HCT116 (cell line): ENCODE results near the gene OR9Q1. TPM values are rescaled to one million over a fixed set of nuclear protein-coding genes. Genes with fewer than 3 reads are reported as not detected.

Experiments
- ATAC-seq: fragments of 200-7000 bp; cut with Tn5 transposase; 2 replicates; pipeline ENCODE4 v1.9.1; 2020; ENCODE audit warnings: mild to moderate bottlenecking, moderate library complexity
- BruUV-seq: library from RNA; stranded (reverse); fragments of 400-500 nt; replicated peaks from 2 replicates; lab custom pipeline; 2021; lab: Mats Ljungman, UMichigan
- CTCF ChIA-PET: fragments of 300-600 bp; sonication (Branson Sonifier 250); formaldehyde crosslinking; loops from one replicate; lab custom pipeline; 2021; ENCODE audit warnings: antibody characterized with exemption; lab: Charles Lee
- POLR2A ChIA-PET: fragments of 300-600, 350-600 bp; sonication (Branson Sonifier 250); formaldehyde crosslinking; loops from one replicate; lab custom pipeline; 2021; ENCODE audit warnings: antibody characterized with exemption; lab: Charles Lee
- RAD21 ChIA-PET, 2 experiments: fragments of 300-600 bp; sonication (Branson Sonifier 250); formaldehyde crosslinking; loops; one replicate each; lab custom pipeline; 2023; ENCODE audit warnings: low total read pairs in 2 of 2; ENCODE audit not compliant: uncharacterized antibody in 2 of 2, unreplicated experiment in 2 of 2, low non-redundant PET in 1 of 2; lab: Charles Lee
- DNase-seq: peaks from one replicate; pipeline ENCODE4 v3.0.0-alpha.2; 2010; ENCODE audit warnings: low read depth, low spot score
- H2AFZ ChIP-seq: fragments of 200-600 bp; shearing (Covaris generic), sonication (generic); 2 replicates; pipeline ENCODE4 v1.6.1; 2017; ENCODE audit warnings: low read depth, mixed run types, mixed read lengths, antibody characterized with exemption, low read length; ENCODE audit not compliant: poor library complexity, severe bottlenecking
- H3K27ac ChIP-seq: 2 replicates; pipeline ENCODE4 v1.5.1; 2012; ENCODE audit warnings: low read depth, low read length
- H3K27me3 ChIP-seq: fragments of 200-600 bp; sonication (generic); 2 replicates; pipeline ENCODE4 v1.6.1; 2016; ENCODE audit warnings: mixed run types, low read length, mixed read lengths; ENCODE audit not compliant: insufficient read depth
- H3K36me3 ChIP-seq, 2 experiments: fragments of 200-500 bp in 1 of 2; fragments of 200-600 bp in 1 of 2; sonication (Bioruptor generic) in 1 of 2; sonication (generic) in 1 of 2; 2 replicates each; pipeline versions ENCODE4 v1.5.1 to v1.6.1; 2014 to 2016; ENCODE audit warnings: low read length in 2 of 2, inconsistent platforms in 1 of 2, mixed read lengths in 1 of 2, mixed run types in 1 of 2; ENCODE audit not compliant: insufficient read depth in 2 of 2, control insufficient read depth in 1 of 2
- H3K4me1 ChIP-seq, 2 experiments: fragments of 200-600 bp in 1 of 2; sonication (generic) in 1 of 2; 2 replicates each; pipeline versions ENCODE4 v1.5.1 to v1.6.1; 2012 to 2017; ENCODE audit warnings: low read length in 2 of 2, inconsistent platforms in 1 of 2, mild to moderate bottlenecking in 1 of 2, mixed read lengths in 1 of 2, mixed run types in 1 of 2, moderate library complexity in 1 of 2; ENCODE audit not compliant: insufficient read depth in 2 of 2, control insufficient read depth in 1 of 2
- H3K4me2 ChIP-seq: fragments of 200-600 bp; sonication (generic); 2 replicates; pipeline ENCODE4 v1.6.1; 2017; ENCODE audit warnings: mixed run types, low read length, mixed read lengths
- H3K4me3 ChIP-seq, 2 experiments: fragments of 200-600 bp in 1 of 2; sonication (generic) in 1 of 2; replicated peaks in 1 of 2; 2 replicates each; pipeline ENCODE4 v1.5.1; 2011 to 2016; ENCODE audit warnings: low read length in 2 of 2, control low read depth in 1 of 2, low read depth in 1 of 2, mild to moderate bottlenecking in 1 of 2, mixed read lengths in 1 of 2, mixed run types in 1 of 2
- H3K79me2 ChIP-seq: fragments of 200-600 bp; sonication (generic); 2 replicates; pipeline ENCODE4 v1.6.1; 2017; ENCODE audit warnings: mild to moderate bottlenecking, mixed run types, low read length, moderate library complexity, mixed read lengths; ENCODE audit not compliant: insufficient read depth
- H3K9ac ChIP-seq: fragments of 200-600 bp; sonication (generic); 2 replicates; pipeline ENCODE4 v1.6.1; 2016; ENCODE audit warnings: low read length, mixed read lengths
- H3K9me2 ChIP-seq: fragments of 200-600 bp; sonication (generic), shearing (Covaris generic); 2 replicates; pipeline ENCODE4 v1.6.1; 2017; ENCODE audit warnings: mixed run types, mild to moderate bottlenecking, moderate library complexity; ENCODE audit not compliant: insufficient read depth
- H3K9me3 ChIP-seq, 2 experiments: fragments of 200-500 bp in 1 of 2; fragments of 200-600 bp in 1 of 2; sonication (Bioruptor generic) in 1 of 2; sonication (generic) in 1 of 2; 2 replicates each; pipeline ENCODE4 v1.6.1; 2014 to 2017; ENCODE audit warnings: low read length in 2 of 2, mixed read lengths in 2 of 2, inconsistent platforms in 1 of 2, low read depth in 1 of 2, mild to moderate bottlenecking in 1 of 2, mixed run types in 1 of 2, moderate library complexity in 1 of 2; ENCODE audit not compliant: control insufficient read depth in 1 of 2, insufficient read depth in 1 of 2
- H4K20me1 ChIP-seq: fragments of 200-600 bp; sonication (generic), shearing (Covaris generic); 2 replicates; pipeline ENCODE4 v1.6.1; 2017; ENCODE audit warnings: mixed run types, mild to moderate bottlenecking, moderate library complexity; ENCODE audit not compliant: insufficient read depth
- CBX3 ChIP-seq: IDR thresholded peaks from 2 replicates; pipeline ENCODE4 v1.6.1; 2012; ENCODE audit warnings: low read depth
- CTCF ChIP-seq, 3 experiments: fragments of 200-600 bp in 1 of 3; sonication (generic) in 1 of 3; IDR thresholded peaks in 2 of 3; conservative IDR thresholded peaks in 1 of 3; 2 replicates each; pipeline ENCODE4 v1.5.1; 2012 to 2017; ENCODE audit warnings: low read depth in 2 of 3, low read length in 2 of 3, antibody characterized with exemption in 1 of 3, borderline replicate concordance in 1 of 3, control low read depth in 1 of 3, mild to moderate bottlenecking in 1 of 3, mixed read lengths in 1 of 3, mixed run types in 1 of 3, moderate library complexity in 1 of 3; ENCODE audit not compliant: insufficient read depth in 1 of 3
- EGR1 ChIP-seq: IDR thresholded peaks from 2 replicates; pipeline ENCODE4 v1.6.1; 2012; ENCODE audit warnings: low read depth
- EZH2 ChIP-seq: fragments of 200-600 bp; sonication (generic); IDR thresholded peaks from 2 replicates; pipeline ENCODE4 v1.6.1; 2017; ENCODE audit warnings: antibody characterized with exemption, mixed run types
- EZH2phosphoT487 ChIP-seq: fragments of 200-600 bp; IDR thresholded peaks from 2 replicates; pipeline ENCODE4 v1.6.1; 2018; ENCODE audit warnings: antibody characterized with exemption, borderline replicate concordance
- FOSL1 ChIP-seq: IDR thresholded peaks from 2 replicates; pipeline ENCODE4 v1.6.1; 2012; ENCODE audit warnings: low read depth
- JUND ChIP-seq: IDR thresholded peaks from 2 replicates; pipeline ENCODE4 v1.6.1; 2012
- MAX ChIP-seq: IDR thresholded peaks from 2 replicates; pipeline ENCODE4 v1.6.1; 2012
- POLR2AphosphoS5 ChIP-seq: IDR thresholded peaks from 2 replicates; pipeline ENCODE4 v1.6.1; 2011; ENCODE audit warnings: mild to moderate bottlenecking, low read depth, low read length, moderate library complexity
- RAD21 ChIP-seq: IDR thresholded peaks from 2 replicates; pipeline ENCODE4 v1.6.1; 2012; ENCODE audit warnings: low read depth, mild to moderate bottlenecking
- SIN3A ChIP-seq: IDR thresholded peaks from 2 replicates; pipeline ENCODE4 v1.6.1; 2012; ENCODE audit warnings: low read depth
- SP1 ChIP-seq: IDR thresholded peaks from 2 replicates; pipeline ENCODE4 v1.6.1; 2012; ENCODE audit warnings: low read depth
- SRF ChIP-seq: IDR thresholded peaks from 2 replicates; pipeline ENCODE4 v1.6.1; 2012; ENCODE audit warnings: low read depth
- TCF7L2 ChIP-seq: IDR thresholded peaks from 2 replicates; pipeline ENCODE4 v1.7.0; 2011; ENCODE audit warnings: borderline replicate concordance, inconsistent platforms; ENCODE audit not compliant: insufficient read depth, insufficient read length; ENCODE audit errors: extremely low read depth
- YY1 ChIP-seq: IDR thresholded peaks from 2 replicates; pipeline ENCODE4 v1.6.1; 2011; ENCODE audit warnings: low read length, low read depth, moderate library complexity, mild to moderate bottlenecking; ENCODE audit not compliant: insufficient replicate concordance; ENCODE audit errors: extremely low read depth
- ZBTB33 ChIP-seq: IDR thresholded peaks from 2 replicates; pipeline ENCODE4 v1.6.1; 2011; ENCODE audit warnings: mild to moderate bottlenecking, low read length, moderate library complexity; ENCODE audit not compliant: insufficient replicate concordance; ENCODE audit errors: extremely low read depth
- ZFX ChIP-seq: fragments of 450-650 bp; IDR thresholded peaks from 2 replicates; pipeline ENCODE4 v1.6.1; 2017
- ZNF274 ChIP-seq: fragments of 200-500 bp; sonication (Bioruptor generic); IDR thresholded peaks from 2 replicates; pipeline ENCODE4 v1.6.1; 2014; ENCODE audit warnings: mild to moderate bottlenecking, low read depth, low read length, inconsistent platforms
- intact Hi-C: fragments of 100-400 bp; cut with micrococcal nuclease; formaldehyde crosslinking; loops from 2 replicates; pipeline ENCODE4 v1.10.0; 2022
- total RNA-seq: library from RNA; stranded (reverse); gene quantifications from one replicate; pipeline ENCODE4 v1.2.1, GENCODE V29; 2021; ENCODE audit not compliant: unreplicated experiment

OR9Q1 gene
- total RNA-seq, 1 experiment from 2014 or later: not detected

- TF ChIP-seq CTCF (IDR thresholded peaks at IDR 0.05 in 2 of 3, conservative IDR thresholded peaks at IDR 0.05 in 1 of 3; ENCODE audit: borderline replicate concordance in 1 of 3, insufficient read depth in 1 of 3, low read depth in 2 of 3, low read length in 2 of 3): no peak
- no peak for TF ChIP-seq TCF7L2
- TF ChIP-seq EZH2: no peak
- TF ChIP-seq SRF: no peak
- no peak for TF ChIP-seq CBX3
- no peak for TF ChIP-seq FOSL1
- no peak for TF ChIP-seq ZNF274
- no peak for TF ChIP-seq RAD21
Measured at GRCh38 chr11:58127350-58127749, 103.7 kb downstream of the OR9Q1 start (continued).

- Histone ChIP-seq H4K20me1 (no peaks in the 10 kb centered on the region), H3K27ac (no peak overlapping the region), H3K79me2 (no peaks in the 10 kb centered on the region), H3K27me3 (no peaks in the 10 kb centered on the region), H3K36me3 (no peaks in the 10 kb centered on the region), H3K4me2 (no peak overlapping the region), H2AFZ (no peak overlapping the region), H3K9ac (no peak overlapping the region), H3K4me1 (no peaks in the 10 kb centered on the region), H3K9me2 (no peaks in the 10 kb centered on the region), H3K4me3 (no peak overlapping the region), H3K9me3 (no peaks in the 10 kb centered on the region)
- ATAC-seq (no peak), DNase-seq (no peak)
- no TSS peak for BruUV-seq
- ChIA-PET CTCF (no interaction called here), POLR2A (no interaction called here), RAD21 (no interaction called here)
- intact Hi-C loops: loop anchor here (10.0 kb wide), 1 partner anchor 391 kb away; no protein-coding TSS in a partner anchor
- 0 out of 2 replicates have a peak, but pooled peaks have one; percentile 28 for TF ChIP-seq RAD21
- TF ChIP-seq JUND: no peak
- no peak for TF ChIP-seq FOSL1
- no peak for TF ChIP-seq ZBTB33
- no peak for TF ChIP-seq MAX
- TF ChIP-seq TCF7L2: no peak
- TF ChIP-seq YY1: no peak
- no peak for TF ChIP-seq CBX3
- TF ChIP-seq SIN3A: no peak
- no peak for TF ChIP-seq POLR2AphosphoS5
- no peak for TF ChIP-seq SP1
- no peak for TF ChIP-seq SRF
- no peak for TF ChIP-seq EZH2phosphoT487
- TF ChIP-seq ZFX: no peak
- no peak for TF ChIP-seq EGR1
Measured at GRCh38 chr11:58133309-58134076, 109.8 kb downstream of the OR9Q1 start.
